NCI-H524 (cell line): ENCODE results near the gene BTD.

Experiments used
- DNase-seq, 2 experiments: peaks; one replicate each; lab custom pipeline; 2025; lab: John Stamatoyannopoulos, UW

BTD gene

GRCh38 chr3:15667484-15667883, 65.9 kb downstream of the BTD start:
- no peak for DNase-seq

DNA sequence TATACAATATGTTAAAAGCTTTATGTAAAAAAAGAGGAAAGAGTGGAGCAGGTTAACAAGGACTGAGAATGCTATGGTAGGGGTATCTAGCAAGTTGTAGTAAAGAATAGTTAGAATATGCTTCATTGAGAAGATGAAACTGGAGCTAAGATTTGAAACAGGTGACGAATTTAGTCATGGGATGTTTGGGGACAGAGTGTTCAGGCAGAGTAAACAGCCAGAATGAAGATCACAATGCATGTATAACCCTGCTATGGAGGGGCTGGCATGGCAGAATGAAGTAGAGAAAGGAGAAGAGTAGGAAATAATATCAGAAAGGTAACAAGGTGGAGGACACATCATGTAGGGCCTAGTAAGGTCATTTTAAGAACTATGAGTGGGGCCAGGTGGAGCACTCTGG, 72.0 kb downstream of the BTD start:
- no peak for DNase-seq

GRCh38 chr3:15676259-15676658, 74.7 kb downstream of the BTD start:
- DNase-seq, result no peak

DNA sequence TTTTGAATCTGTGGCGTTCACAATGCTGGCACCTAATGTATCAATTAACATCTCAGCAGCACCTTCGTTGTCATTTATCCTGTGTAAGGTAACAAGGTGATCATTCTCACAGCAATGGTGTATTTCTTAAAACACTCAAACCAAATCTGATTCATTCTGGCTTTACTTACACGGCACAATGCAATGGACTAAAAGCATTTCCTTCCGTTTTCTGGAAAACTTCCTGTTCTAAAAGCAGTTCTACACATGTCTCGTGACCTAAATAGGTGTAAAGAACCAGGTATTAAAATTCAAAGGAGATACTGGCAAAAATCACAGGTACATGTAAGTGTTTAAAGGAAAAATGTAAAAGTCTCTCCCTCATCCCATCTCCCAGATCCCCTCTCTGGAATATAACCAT, 77.8 kb downstream of the BTD start:
- DNase-seq, result no peak

DNA sequence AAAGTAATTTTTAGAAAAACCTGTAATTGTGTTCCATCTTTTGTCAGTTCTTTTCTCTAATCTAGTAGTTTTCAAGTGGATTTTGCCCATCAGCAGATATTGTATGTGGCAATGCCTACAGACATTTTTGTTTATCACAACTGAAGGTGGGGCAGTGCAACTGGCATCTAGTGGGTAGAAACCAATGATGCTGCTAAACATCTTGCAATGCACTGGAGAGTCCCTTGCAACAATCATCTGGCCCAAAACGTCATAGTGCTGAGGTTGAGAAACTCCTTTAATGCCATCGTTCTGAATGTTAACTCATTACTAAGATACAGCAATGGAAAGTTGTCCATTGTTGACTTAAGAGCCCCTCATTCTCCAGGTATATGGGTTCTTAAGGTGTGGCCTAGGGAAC, 80.1 kb downstream of the BTD start:
- no peak for DNase-seq

- DNase-seq, result no peak
Measured at GRCh38 chr3:15682561-15683185, 81.1 kb downstream of the BTD start.

DNA sequence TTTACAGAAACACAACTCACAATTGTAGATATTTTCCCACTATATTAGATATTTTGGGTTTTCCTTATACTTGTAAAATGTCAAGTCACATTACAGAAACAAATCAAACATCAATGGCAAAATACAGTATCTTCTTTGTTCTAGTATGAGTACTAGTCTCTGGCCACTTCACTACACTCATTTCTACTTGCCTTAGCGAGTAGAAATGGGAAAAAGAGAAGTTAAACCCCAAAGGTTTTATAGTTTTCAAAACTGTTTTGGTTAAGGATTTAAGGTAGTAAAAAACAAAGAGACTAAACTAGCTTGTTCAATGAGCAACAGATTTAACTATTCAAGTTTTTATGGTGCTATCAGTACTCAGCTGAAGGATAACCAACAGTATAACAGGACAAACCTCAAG, 81.7 kb downstream of the BTD start:
- no peak for DNase-seq

- DNase-seq, result no peak
Measured at GRCh38 chr3:15685927-15686326, 84.4 kb downstream of the BTD start.

- no peak for DNase-seq
Measured at GRCh38 chr3:15690230-15690629, 88.7 kb downstream of the BTD start.

DNA sequence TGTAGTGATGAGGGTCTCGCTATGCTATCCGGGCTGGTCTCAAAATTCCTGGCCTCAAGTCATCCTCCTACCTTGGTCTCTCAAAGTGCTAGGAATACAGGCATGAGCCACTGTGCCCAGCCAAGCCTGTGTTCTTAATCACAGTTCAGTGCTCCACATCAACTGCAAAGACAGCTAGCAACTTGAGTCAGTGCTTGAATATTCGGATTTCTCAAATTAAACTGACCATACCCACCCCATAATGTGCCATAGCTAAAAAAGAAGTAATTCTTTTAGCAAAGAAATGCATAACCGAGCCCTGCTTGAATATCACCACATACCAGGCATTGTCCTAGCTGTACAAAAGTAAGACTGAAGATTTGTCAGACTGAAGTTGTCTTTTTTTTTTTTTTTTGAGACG, 89.2 kb downstream of the BTD start:
- DNase-seq, result no peak

- no peak for DNase-seq
Measured at GRCh38 chr3:15693355-15693754, 91.8 kb downstream of the BTD start.

DNA sequence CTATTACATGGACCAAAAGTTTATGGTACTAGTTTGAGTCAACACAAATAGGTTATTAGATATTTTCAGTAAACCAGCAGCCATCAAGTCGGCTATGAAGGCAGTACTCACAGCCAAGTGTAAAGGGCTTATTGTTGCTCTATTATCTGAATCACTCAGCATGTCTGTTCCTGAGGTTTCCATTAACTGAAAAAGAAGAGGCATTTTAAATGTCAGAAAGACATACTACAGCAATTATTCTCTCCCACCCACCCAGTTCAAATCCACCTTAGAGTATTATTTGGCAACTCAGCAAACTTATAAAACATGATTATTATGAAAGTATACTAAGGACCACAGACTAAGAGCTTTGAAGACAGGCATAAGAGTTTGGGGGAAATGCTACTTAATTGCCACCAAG, 93.1 kb downstream of the BTD start:
- DNase-seq, result no peak
